SK-N-MC (cell line): ENCODE results near the gene SELENON.

Experiments
- EZH2 ChIP-seq: fragments of 200-600 bp; sonication (generic); IDR thresholded peaks from one replicate; pipeline ENCODE4 v1.6.1; 2017; ENCODE audit warnings: antibody characterized with exemption
- FOXP2 ChIP-seq: optimal IDR thresholded peaks from 2 replicates; pipeline ENCODE3; 2011; ENCODE audit warnings: mild to moderate bottlenecking, moderate library complexity; ENCODE audit not compliant: insufficient read depth; ENCODE audit errors: extremely low read length, control extremely low read depth
- POLR2AphosphoS5 ChIP-seq: IDR thresholded peaks from 2 replicates; pipeline ENCODE4 v1.6.1; 2012; ENCODE audit warnings: mild to moderate bottlenecking, low read depth, low read length, borderline replicate concordance

DNA sequence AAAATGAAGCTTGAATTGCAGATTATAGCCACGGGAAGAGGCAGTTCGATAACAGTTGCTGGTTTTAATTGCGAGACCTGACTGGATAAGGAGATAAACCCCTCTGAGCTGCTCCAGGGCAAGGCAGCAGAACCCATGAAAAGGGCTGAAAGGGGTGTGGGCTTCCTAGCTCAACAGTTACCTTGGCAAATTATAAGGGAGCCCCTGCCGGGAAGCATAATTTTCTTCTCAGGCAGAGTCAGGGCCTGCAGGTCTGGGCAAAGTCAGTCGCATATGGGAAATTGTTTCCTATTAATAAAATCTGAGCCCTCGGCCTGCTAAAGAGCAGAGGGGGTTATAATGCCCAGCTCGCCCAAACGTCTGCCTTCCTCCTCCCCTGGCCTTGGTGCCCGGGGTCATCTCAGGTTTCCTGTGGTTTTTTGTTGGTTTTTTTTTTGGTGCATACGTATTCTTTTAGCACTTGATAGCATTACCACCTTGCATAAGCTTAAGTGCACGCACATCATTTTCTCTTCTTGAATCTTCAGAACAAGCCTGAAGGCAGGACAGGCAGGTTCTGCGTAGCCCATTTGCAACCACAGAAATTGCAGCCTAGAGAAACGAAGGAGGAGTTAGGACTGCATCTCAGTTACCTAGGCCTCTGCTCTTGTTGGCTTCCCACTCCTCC is 33.9 kb upstream of the SELENON start:
- TF ChIP-seq EZH2 (no peak), POLR2AphosphoS5 (no peak), FOXP2 (no peak)
